A549 (cell line): Measurements from ENCODE around the gene TANK. TPM values are rescaled to one million over a fixed set of nuclear protein-coding genes. Genes with fewer than 3 reads are reported as not detected.

Experiments used
- ATAC-seq, 2 experiments: fragments of 200-7000 bp in 1 of 2; fragments of >200 bp in 1 of 2; cut with Nextera tagmentation in 1 of 2; cut with Tn5 transposase in 1 of 2; 3 replicates each; pipeline versions ENCODE4 v1.8.0 to v1.9.1; 2018 to 2020; ENCODE audit warnings: mild to moderate bottlenecking in 1 of 2, moderate library complexity in 1 of 2
- CTCF ChIA-PET: fragments of 300-600 bp; sonication (Branson Sonifier 250); formaldehyde crosslinking; extraction: SDS; loops from one replicate; lab custom pipeline; 2021; ENCODE audit warnings: antibody characterized with exemption, inconsistent platforms; lab: Yijun Ruan, JAX
- POLR2A ChIA-PET: fragments of 350-600 bp; formaldehyde crosslinking; extraction: SDS; loops from one replicate; lab custom pipeline; 2021; ENCODE audit warnings: antibody characterized with exemption, inconsistent platforms; lab: Yijun Ruan, JAX
- DNase-seq, 2 experiments: peaks; one replicate each; pipeline versions ENCODE4 v3.0.0 to v3.0.0-alpha.2; 2011 to 2016; ENCODE audit warnings: low read depth in 1 of 2, low spot score in 1 of 2
- FAIRE-seq: peaks from 2 replicates; lab custom pipeline; 2011; peaks lifted over from hg19 to GRCh38; lab: Jason Lieb, UNC
- H3K27ac ChIP-seq, 2 experiments: fragments of >200 bp; sonication (Bioruptor Twin); formaldehyde crosslinking; 3 replicates each; pipeline ENCODE4 v1.5.1; 2016 to 2017
- H3K4me1 ChIP-seq: fragments of >200 bp; sonication (Bioruptor Twin); formaldehyde crosslinking; 3 replicates; pipeline ENCODE4 v1.6.1; 2016
- H3K4me2 ChIP-seq: fragments of >200 bp; sonication (Bioruptor Twin); formaldehyde crosslinking; 3 replicates; pipeline ENCODE4 v1.6.1; 2016
- H3K4me3 ChIP-seq: fragments of >200 bp; sonication (Bioruptor Twin); formaldehyde crosslinking; 3 replicates; pipeline ENCODE4 v1.5.1; 2016
- H3K9me3 ChIP-seq: fragments of >200 bp; sonication (Bioruptor Twin); formaldehyde crosslinking; 3 replicates; pipeline ENCODE4 v1.6.1; 2016
- ATOH8 ChIP-seq: fragments of 250-450 bp; sonication (Bioruptor Pico); IDR thresholded peaks from 2 replicates; pipeline ENCODE4 v1.5.0; 2020; ENCODE audit warnings: low read depth, mild to moderate bottlenecking, moderate library complexity
- CTCF ChIP-seq: fragments of >200 bp; sonication (Bioruptor Twin); formaldehyde crosslinking; IDR thresholded peaks from 3 replicates; pipeline ENCODE4 v1.5.1; 2016
- ESRRA ChIP-seq: fragments of 150-350 bp; IDR thresholded peaks from 2 replicates; pipeline ENCODE4 v1.6.1; 2014; ENCODE audit warnings: mild to moderate bottlenecking, low read length, borderline replicate concordance
- HES2 ChIP-seq: fragments of >200 bp; sonication (Bioruptor Twin); formaldehyde crosslinking; IDR thresholded peaks from 2 replicates; pipeline ENCODE4 v1.6.1; 2016
- KDM5A ChIP-seq: fragments of 200-600 bp; sonication (generic); IDR thresholded peaks from 2 replicates; pipeline ENCODE4 v1.6.1; 2016; ENCODE audit warnings: antibody characterized with exemption, mild to moderate bottlenecking
- PHF8 ChIP-seq: fragments of 200-600 bp; sonication (generic); IDR thresholded peaks from 2 replicates; pipeline ENCODE4 v1.6.1; 2016; ENCODE audit warnings: low read depth, mild to moderate bottlenecking, antibody characterized with exemption, moderate library complexity, borderline replicate concordance
- RCOR1 ChIP-seq: fragments of 150-350 bp; IDR thresholded peaks from 2 replicates; pipeline ENCODE4 v1.6.1; 2014; ENCODE audit warnings: antibody characterized with exemption, low read length, low read depth
- RFX5 ChIP-seq: fragments of 450-650 bp; IDR thresholded peaks from 2 replicates; pipeline ENCODE4 v1.7.1; 2014; ENCODE audit warnings: antibody characterized with exemption, mild to moderate bottlenecking, moderate library complexity
- SREBF2 ChIP-seq: fragments of 450-650 bp; IDR thresholded peaks from 2 replicates; pipeline ENCODE4 v1.6.1; 2014; ENCODE audit warnings: mild to moderate bottlenecking, moderate library complexity
- TFCP2L1 ChIP-seq: fragments of 250-450 bp; sonication (Bioruptor Pico); IDR thresholded peaks from 2 replicates; pipeline ENCODE4 v1.5.0; 2021; ENCODE audit warnings: mild to moderate bottlenecking
- TP53 ChIP-seq: fragments of 250-450 bp; sonication (Bioruptor Pico); IDR thresholded peaks from 2 replicates; pipeline ENCODE4 v1.5.0; 2021; ENCODE audit warnings: mild to moderate bottlenecking, moderate library complexity
- ZC3H11A ChIP-seq: fragments of 450-650 bp; IDR thresholded peaks from 2 replicates; pipeline ENCODE4 v1.6.1; 2014; ENCODE audit warnings: antibody characterized with exemption, mild to moderate bottlenecking
- ZSCAN20 ChIP-seq: fragments of 250-450 bp; sonication (Bioruptor Pico); IDR thresholded peaks from 2 replicates; pipeline ENCODE4 v1.8.0; 2022; ENCODE audit warnings: mild to moderate bottlenecking, moderate library complexity
- WGBS: methylation state at CpG from one replicate; pipeline ENCODE4 v1.1.6; 2017; ENCODE audit errors: missing lambda C conversion rate; 5-methylcytosine and 5-hydroxymethylcytosine counted together
- polyA plus RNA-seq, 4 experiments: library from polyadenylated mRNA; depleted of rRNA in 3 of 4; stranded (reverse); fragments of >200 nt; fragmentation: RNase III in 1 of 4; extraction: RNeasy Plus Mini Kit Qiagen cat#74134 plus additional on column Dnase treatment in 1 of 4; gene quantifications; 2 replicates in 3 of 4; 3 replicates in 1 of 4; pipeline ENCODE4 v1.2.3, GENCODE V29; 2011 to 2017
- TF ChIP-seq, protein P1 (sequence below): IDR thresholded peaks from 2 replicates; pipeline ENCODE4 v1.6.1; 2012
- TF ChIP-seq, protein P2 (sequence below): fragments of 150-350 bp; IDR thresholded peaks from 2 replicates; pipeline ENCODE4 v1.6.1; 2014; ENCODE audit warnings: low read depth, mild to moderate bottlenecking, low read length

TANK gene
- polyA plus RNA-seq, 2 of the 4 experiments (the other 2 are of a cell fraction): 59.6 to 76.3 TPM

DNA sequence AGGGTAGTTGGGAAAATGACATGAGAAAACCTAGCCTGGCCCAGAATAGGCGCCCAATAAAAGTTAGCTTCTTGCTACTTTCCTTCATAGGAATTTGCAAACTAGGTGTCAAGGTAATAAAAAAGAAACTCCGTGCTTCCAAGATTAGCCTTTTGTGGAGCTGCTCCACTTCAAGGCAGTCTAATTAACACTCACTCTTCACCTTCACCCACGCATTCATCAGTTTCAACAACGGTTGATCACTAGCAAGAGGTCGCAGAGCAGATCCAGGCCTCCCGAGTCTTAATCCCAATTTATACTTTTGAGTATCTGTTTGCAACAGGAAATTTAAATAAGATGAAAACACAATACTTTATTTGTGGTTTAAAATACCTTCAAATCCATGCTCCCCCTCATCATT, 39.5 kb upstream of the TANK start:
- Histone ChIP-seq H3K27ac (peak overlapping the region in 1 of 2 experiments; percentile 45; a peak in 1 of 6 replicates), H3K4me3 (no peak overlapping the region), H3K9me3 (no peaks in the 10 kb centered on the region), H3K4me1 (peaks cover 37% of the 10 kb centered on the region), H3K4me2 (no peak overlapping the region)
- DNase-seq (no peak), FAIRE-seq (no peak), ATAC-seq (no peak)
- CTCF ChIA-PET: interaction anchor here (1.2 to 1.6 kb wide), 3 partner anchors 14 to 57 kb away, joined by 3 to 6 read pairs (median 4); no protein-coding TSS in a partner anchor
- POLR2A ChIA-PET: no interaction called here
- no peak for TF ChIP-seq KDM5A
- no peak for TF ChIP-seq RCOR1
- no peak for TF ChIP-seq TFCP2L1 (CRISPR knock-in tag)
- TF ChIP-seq, protein P1, sequence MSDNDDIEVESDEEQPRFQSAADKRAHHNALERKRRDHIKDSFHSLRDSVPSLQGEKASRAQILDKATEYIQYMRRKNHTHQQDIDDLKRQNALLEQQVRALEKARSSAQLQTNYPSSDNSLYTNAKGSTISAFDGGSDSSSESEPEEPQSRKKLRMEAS: no peak
- TF ChIP-seq ATOH8: no peak
- no peak for TF ChIP-seq ZSCAN20
- TF ChIP-seq PHF8: no peak
- no peak for TF ChIP-seq ZC3H11A
- no peak for TF ChIP-seq TP53 (CRISPR knock-in tag)
- no peak for TF ChIP-seq CTCF
- TF ChIP-seq, protein P2, sequence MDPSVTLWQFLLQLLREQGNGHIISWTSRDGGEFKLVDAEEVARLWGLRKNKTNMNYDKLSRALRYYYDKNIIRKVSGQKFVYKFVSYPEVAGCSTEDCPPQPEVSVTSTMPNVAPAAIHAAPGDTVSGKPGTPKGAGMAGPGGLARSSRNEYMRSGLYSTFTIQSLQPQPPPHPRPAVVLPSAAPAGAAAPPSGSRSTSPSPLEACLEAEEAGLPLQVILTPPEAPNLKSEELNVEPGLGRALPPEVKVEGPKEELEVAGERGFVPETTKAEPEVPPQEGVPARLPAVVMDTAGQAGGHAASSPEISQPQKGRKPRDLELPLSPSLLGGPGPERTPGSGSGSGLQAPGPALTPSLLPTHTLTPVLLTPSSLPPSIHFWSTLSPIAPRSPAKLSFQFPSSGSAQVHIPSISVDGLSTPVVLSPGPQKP: no peak
- no peak for TF ChIP-seq HES2
- no peak for TF ChIP-seq RFX5
- no peak for TF ChIP-seq SREBF2
- TF ChIP-seq ESRRA: no peak
- WGBS: 95% methylated on average over 6 of the region's 6 CpGs

GRCh38 chr2:161121622-161122021, 38.6 kb upstream of the TANK start:
- Histone ChIP-seq H3K4me3 (no peak overlapping the region), H3K4me2 (no peak overlapping the region), H3K4me1 (peaks cover 37% of the 10 kb centered on the region), H3K27ac (peak overlapping the region; percentile 74 to 94; a peak in 5 of 6 replicates), H3K9me3 (no peaks in the 10 kb centered on the region)
- no peak for ATAC-seq
- ChIA-PET CTCF (interaction anchor here (1.6 kb wide), 1 partner anchor 13 kb away, joined by 6 read pairs; no protein-coding TSS in a partner anchor), POLR2A (no interaction called here)
- no peak for DNase-seq
- FAIRE-seq: no peak
- 90% methylated on average over 2 of the region's 2 CpGs for WGBS
- no peak for TF ChIP-seq TFCP2L1 (CRISPR knock-in tag)
- no peak for TF ChIP-seq CTCF
